Nephron (organoid): Measurements from ENCODE around the gene FGFRL1.

Experiments used
- H3K27ac Mint-ChIP-seq, 3 experiments: 2 replicates each; pipeline ENCODE4 v1.8.0; 2020; ENCODE audit warnings: mixed read lengths in 3 of 3, mild to moderate bottlenecking in 2 of 3, moderate library complexity in 1 of 3
- H3K27me3 Mint-ChIP-seq: 2 replicates; pipeline ENCODE4 v1.8.0; 2021; ENCODE audit warnings: low read depth, mild to moderate bottlenecking, moderate library complexity, mixed read lengths
- H3K36me3 Mint-ChIP-seq: 2 replicates; pipeline ENCODE4 v1.8.0; 2020; ENCODE audit warnings: low read depth, mixed read lengths
- H3K4me1 Mint-ChIP-seq: 2 replicates; pipeline ENCODE4 v1.8.0; 2020; ENCODE audit warnings: mixed read lengths
- H3K4me3 Mint-ChIP-seq, 3 experiments: 2 replicates each; pipeline ENCODE4 v1.8.0; 2020; ENCODE audit warnings: mild to moderate bottlenecking in 3 of 3, mixed read lengths in 3 of 3, moderate library complexity in 2 of 3
- H3K9me3 Mint-ChIP-seq: 2 replicates; pipeline ENCODE4 v1.8.0; 2020; ENCODE audit warnings: mixed read lengths
- CTCF ChIP-seq, 3 experiments: fragments of 200-600 bp; sonication (generic); IDR thresholded peaks; one replicate each; pipeline ENCODE4 v1.5.0; 2021; ENCODE audit warnings: antibody characterized with exemption in 3 of 3; ENCODE audit not compliant: unreplicated experiment in 3 of 3

FGFRL1 gene

GRCh38 chr4:968621-969394 is 42.6 kb upstream of the FGFRL1 start:
- H3K4me3 Mint-ChIP-seq, result peak overlapping the region in 1 of 3 experiments; percentile 34
- H3K4me1 Mint-ChIP-seq, result no peaks in the 10 kb centered on the region
- H3K9me3 Mint-ChIP-seq, result no peaks in the 10 kb centered on the region
- no peak overlapping the region for H3K27ac Mint-ChIP-seq
- TF ChIP-seq CTCF (IDR thresholded peaks at IDR 0.05; ENCODE audit: unreplicated experiment in 3 of 3), result no peak
- no peaks in the 10 kb centered on the region for H3K36me3 Mint-ChIP-seq
- peaks cover 22% of the 10 kb centered on the region for H3K27me3 Mint-ChIP-seq

DNA sequence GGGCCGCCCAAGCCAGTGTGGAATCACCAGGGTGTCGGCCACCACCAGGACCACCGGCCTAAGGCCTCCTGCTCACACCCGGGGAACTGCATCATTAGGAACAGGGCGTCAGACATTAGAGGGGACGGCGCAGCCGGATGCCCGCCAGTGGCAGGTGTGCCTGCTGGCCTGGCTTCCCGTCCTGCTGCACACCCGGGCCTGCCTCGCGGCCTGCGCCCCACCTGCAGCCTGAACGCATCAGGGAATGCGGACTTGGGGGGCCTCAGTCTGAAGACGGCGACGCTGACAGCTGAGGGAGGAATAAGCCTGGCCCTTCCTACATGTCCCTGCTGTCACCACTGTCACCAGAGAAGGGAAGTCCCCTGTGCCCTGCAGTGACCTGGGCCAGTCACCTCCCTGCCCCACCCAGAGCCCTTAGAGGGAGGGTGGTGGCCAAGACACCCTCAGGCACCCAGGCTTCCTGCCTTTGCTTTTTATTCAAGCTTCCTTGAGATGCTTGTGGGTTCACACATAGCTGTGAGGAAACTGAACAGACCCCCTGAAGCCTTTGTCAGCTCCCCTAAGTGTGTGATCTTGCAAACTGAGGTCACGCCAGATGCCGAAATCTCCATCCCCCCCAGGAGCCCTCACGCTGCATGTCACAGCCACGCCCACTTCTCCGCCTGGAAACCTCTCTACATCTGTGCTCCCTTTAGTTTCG is 41.2 kb upstream of the FGFRL1 start:
- no peak for TF ChIP-seq CTCF (IDR thresholded peaks at IDR 0.05; ENCODE audit: unreplicated experiment in 3 of 3)
- Mint-ChIP-seq H3K4me1 (no peaks in the 10 kb centered on the region), H3K4me3 (peak overlapping the region in 2 of 3 experiments; percentile 60 to 65), H3K27ac (no peak overlapping the region), H3K36me3 (no peaks in the 10 kb centered on the region), H3K27me3 (peaks cover 22% of the 10 kb centered on the region), H3K9me3 (peaks cover 3% of the 10 kb centered on the region)

DNA sequence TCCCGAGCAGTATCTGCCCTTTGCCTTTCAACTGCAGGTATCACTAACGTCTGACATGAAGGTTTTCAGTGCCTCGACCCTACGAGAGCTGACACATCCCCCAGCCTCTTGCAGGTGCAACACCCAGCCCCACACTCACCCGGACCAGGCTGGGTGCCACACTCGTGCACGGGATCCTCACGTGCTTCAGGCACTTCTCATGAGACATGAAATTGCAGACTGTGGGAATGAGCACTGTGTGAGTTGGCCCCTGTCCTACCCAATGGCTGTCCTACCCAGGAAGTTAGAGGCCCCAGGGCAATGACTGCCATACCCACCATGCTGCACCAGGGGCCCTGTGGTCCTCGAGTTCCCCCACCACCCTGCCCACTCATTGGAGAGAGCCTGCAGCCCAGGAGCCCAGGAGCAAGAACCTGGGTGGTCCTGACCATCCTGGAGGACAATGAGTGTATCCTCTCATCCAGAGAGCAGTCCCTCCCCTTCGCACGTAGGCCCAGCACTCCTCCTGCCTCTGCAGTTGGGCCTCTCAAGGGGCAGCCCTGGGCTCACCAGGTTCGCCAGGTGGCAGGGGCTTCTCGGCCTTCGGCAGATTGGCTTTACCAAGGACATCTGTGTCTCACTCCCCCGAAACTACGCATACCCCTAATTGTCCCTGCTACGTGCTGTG is 40.4 kb upstream of the FGFRL1 start:
- no peak for TF ChIP-seq CTCF (IDR thresholded peaks at IDR 0.05; ENCODE audit: unreplicated experiment in 3 of 3)
- Mint-ChIP-seq H3K4me3 (peak overlapping the region; percentile 32 to 65 (median 50)), H3K27ac (no peak overlapping the region), H3K9me3 (peaks cover 3% of the 10 kb centered on the region), H3K36me3 (no peaks in the 10 kb centered on the region), H3K4me1 (no peaks in the 10 kb centered on the region), H3K27me3 (peaks cover 22% of the 10 kb centered on the region)

GRCh38 chr4:971666-972500 is 39.5 kb upstream of the FGFRL1 start:
- H3K27me3 Mint-ChIP-seq, result peaks cover 22% of the 10 kb centered on the region
- peak overlapping the region in 2 of 3 experiments; percentile 54 to 59 for H3K4me3 Mint-ChIP-seq
- H3K9me3 Mint-ChIP-seq, result peaks cover 3% of the 10 kb centered on the region
- H3K36me3 Mint-ChIP-seq, result no peaks in the 10 kb centered on the region
- no peak for TF ChIP-seq CTCF (IDR thresholded peaks at IDR 0.05; ENCODE audit: unreplicated experiment in 3 of 3)
- H3K4me1 Mint-ChIP-seq, result no peaks in the 10 kb centered on the region
- no peak overlapping the region for H3K27ac Mint-ChIP-seq

GRCh38 chr4:972651-973424 is 38.6 kb upstream of the FGFRL1 start:
- no peak for TF ChIP-seq CTCF (IDR thresholded peaks at IDR 0.05; ENCODE audit: unreplicated experiment in 3 of 3)
- H3K27ac Mint-ChIP-seq, result no peak overlapping the region
- H3K4me3 Mint-ChIP-seq, result peak overlapping the region; percentile 11 to 59 (median 54)
- peaks cover 3% of the 10 kb centered on the region for H3K9me3 Mint-ChIP-seq
- H3K27me3 Mint-ChIP-seq, result peaks cover 22% of the 10 kb centered on the region
- no peaks in the 10 kb centered on the region for H3K4me1 Mint-ChIP-seq
- H3K36me3 Mint-ChIP-seq, result no peaks in the 10 kb centered on the region
